ENCODE measurements around the gene KLC4. TPM values are rescaled to one million over a fixed set of nuclear protein-coding genes. Genes with fewer than 3 reads are reported as not detected.

KLC4 gene
- total and polyA plus RNA-seq, 9 of the 15 experiments (the other 6 are each of a cell fraction or from before 2014, with no cell fraction given), result 1.7 to 16.2 (median 7.7) TPM

GRCh38 chr6:43052842-43053544, 6.4 kb upstream of the KLC4 start (continued):
- TF ChIP-seq HDAC8 (tag; IDR thresholded peaks at IDR 0.05) (no peak), SMARCA5 (IDR thresholded peaks at IDR 0.05) (no peak; the same call in 1 of the 2 replicates), ZNF696 (CRISPR knock-in tag; conservative IDR thresholded peaks at IDR 0.05) (no peak), ZNF133 (CRISPR knock-in tag; IDR thresholded peaks at IDR 0.05) (no peak), TOE1 (IDR thresholded peaks at IDR 0.05; ENCODE audit: borderline replicate concordance) (0 out of 2 replicates have a peak, but pooled peaks have one; percentile 2), TOE1 (CRISPR knock-in tag; IDR thresholded peaks at IDR 0.05; ENCODE audit: borderline replicate concordance, low read depth) (no peak), SMAD1 (IDR thresholded peaks at IDR 0.05; ENCODE audit: low read depth, low read length, partially characterized antibody) (peak; percentile 23), NEUROD1 (IDR thresholded peaks at IDR 0.05; ENCODE audit: borderline replicate concordance, low read depth, low read length, partially characterized antibody) (peak; percentile 26), HCFC1 (IDR thresholded peaks at IDR 0.05; ENCODE audit: low read depth, low read length) (no peak), PTRF (tag; IDR thresholded peaks at IDR 0.05) (no peak), ARNT (IDR thresholded peaks at IDR 0.05) (0 out of 4 replicates have a peak, but pooled peaks have one; percentile 35 to 36), ZNF263 (CRISPR knock-in tag; IDR thresholded peaks at IDR 0.05; ENCODE audit: borderline replicate concordance) (no peak), CHD1 (IDR thresholded peaks at IDR 0.05; ENCODE audit: low read length) (no peak), ERF (CRISPR knock-in tag; IDR thresholded peaks at IDR 0.05) (no peak), ZNF740 (CRISPR knock-in tag; IDR thresholded peaks at IDR 0.05) (no peak; the same call in 1 of the 2 replicates), ZNF740 (tag; IDR thresholded peaks at IDR 0.05) (0 out of 4 replicates have a peak, but pooled peaks of 1 of the 2 experiments have one; percentile 29), HMGN3 (IDR thresholded peaks at IDR 0.05; ENCODE audit: borderline replicate concordance, extremely low read depth, insufficient read length, low read depth, low read length) (no peak), PHF21A (IDR thresholded peaks at IDR 0.05; ENCODE audit: borderline replicate concordance, low read depth) (no peak), ZFX (CRISPR knock-in tag; IDR thresholded peaks at IDR 0.05) (no peak), NCOA1 (IDR thresholded peaks at IDR 0.05; ENCODE audit: low read depth) (no peak; the same call in 1 of the 2 replicates)
- TF ChIP-seq, protein P1, sequence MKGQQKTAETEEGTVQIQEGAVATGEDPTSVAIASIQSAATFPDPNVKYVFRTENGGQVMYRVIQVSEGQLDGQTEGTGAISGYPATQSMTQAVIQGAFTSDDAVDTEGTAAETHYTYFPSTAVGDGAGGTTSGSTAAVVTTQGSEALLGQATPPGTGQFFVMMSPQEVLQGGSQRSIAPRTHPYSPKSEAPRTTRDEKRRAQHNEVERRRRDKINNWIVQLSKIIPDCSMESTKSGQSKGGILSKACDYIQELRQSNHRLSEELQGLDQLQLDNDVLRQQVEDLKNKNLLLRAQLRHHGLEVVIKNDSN (CRISPR knock-in tag; IDR thresholded peaks at IDR 0.05), result no peak
- TF ChIP-seq, protein P2, sequence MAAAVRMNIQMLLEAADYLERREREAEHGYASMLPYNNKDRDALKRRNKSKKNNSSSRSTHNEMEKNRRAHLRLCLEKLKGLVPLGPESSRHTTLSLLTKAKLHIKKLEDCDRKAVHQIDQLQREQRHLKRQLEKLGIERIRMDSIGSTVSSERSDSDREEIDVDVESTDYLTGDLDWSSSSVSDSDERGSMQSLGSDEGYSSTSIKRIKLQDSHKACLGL (CRISPR knock-in tag; IDR thresholded peaks at IDR 0.05; ENCODE audit: borderline replicate concordance, poor library complexity, severe bottlenecking), result no peak
- TF ChIP-seq, protein P3, sequence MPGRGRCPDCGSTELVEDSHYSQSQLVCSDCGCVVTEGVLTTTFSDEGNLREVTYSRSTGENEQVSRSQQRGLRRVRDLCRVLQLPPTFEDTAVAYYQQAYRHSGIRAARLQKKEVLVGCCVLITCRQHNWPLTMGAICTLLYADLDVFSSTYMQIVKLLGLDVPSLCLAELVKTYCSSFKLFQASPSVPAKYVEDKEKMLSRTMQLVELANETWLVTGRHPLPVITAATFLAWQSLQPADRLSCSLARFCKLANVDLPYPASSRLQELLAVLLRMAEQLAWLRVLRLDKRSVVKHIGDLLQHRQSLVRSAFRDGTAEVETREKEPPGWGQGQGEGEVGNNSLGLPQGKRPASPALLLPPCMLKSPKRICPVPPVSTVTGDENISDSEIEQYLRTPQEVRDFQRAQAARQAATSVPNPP (IDR thresholded peaks at IDR 0.05; ENCODE audit: borderline replicate concordance, insufficient read depth, insufficient read length), result no peak
